Left lung (tissue), 10 donors: ENCODE results near the gene KIF13A. TPM values are rescaled to one million over a fixed set of nuclear protein-coding genes. Genes with fewer than 3 reads are reported as not detected.

Source experiments
- ATAC-seq: fragments of 200-7000 bp; cut with Tn5 transposase; one replicate; pipeline ENCODE4 v1.9.1; 2020; ENCODE audit warnings: moderate library complexity
- DNase-seq, 4 donors: peaks; one replicate each; pipeline ENCODE4 v3.0.0-alpha.2; 2013 to 2020
- H3K27ac ChIP-seq, 2 donors: fragments of 200-600 bp; sonication (generic) in 1 of 2; one replicate each; pipeline versions ENCODE4 v1.5.0 to v1.8.0; 2020 to 2021
- H3K27me3 ChIP-seq, 2 donors: fragments of 200-600 bp; sonication (generic) in 1 of 2; one replicate each; pipeline versions ENCODE4 v1.5.0 to v1.8.0; 2020 to 2021
- H3K36me3 ChIP-seq, 2 donors: fragments of 200-600 bp; sonication (generic) in 1 of 2; one replicate each; pipeline versions ENCODE4 v1.5.0 to v1.8.0; 2020 to 2021
- H3K4me1 ChIP-seq, 2 donors: fragments of 200-600 bp; one replicate each; pipeline ENCODE4 v1.8.0; 2021
- H3K4me3 ChIP-seq, 2 donors: fragments of 200-600 bp; sonication (generic) in 1 of 2; one replicate each; pipeline versions ENCODE4 v1.5.0 to v1.8.0; 2020 to 2021; ENCODE audit warnings: mild to moderate bottlenecking in 1 of 2
- H3K9me3 ChIP-seq, 2 donors: fragments of 200-600 bp; sonication (generic) in 1 of 2; one replicate each; pipeline versions ENCODE4 v1.5.0 to v1.8.0; 2020 to 2021
- CTCF ChIP-seq, 2 donors: fragments of 200-600 bp; sonication (generic) in 1 of 2; IDR thresholded peaks; one replicate each; pipeline versions ENCODE4 v1.5.0 to v1.8.0; 2021; ENCODE audit warnings: antibody characterized with exemption in 2 of 2
- intact Hi-C, 2 donors: fragments of 100-400 bp; cut with DNase I; formaldehyde crosslinking; loops; one replicate each; pipeline versions ENCODE4 v1.11.2 to v1.14.2; 2022
- polyA plus RNA-seq, 6 donors: library from polyadenylated mRNA; unstranded; fragments of 120-200 nt; gene quantifications; one replicate each; pipeline ENCODE4 v1.2.1, GENCODE V29; 2013; ENCODE audit not compliant: insufficient read length in 6 of 6
- total RNA-seq, 2 donors: library from RNA; stranded (reverse); fragmentation: NEBNext Ultra II Directional; extraction: Animal tissue kit (Norgen Biotek cat#: 25700); gene quantifications; one replicate each; pipeline ENCODE4 v1.2.1, GENCODE V29; 2021
- donor health status: DM: no; HTN: yes; CAD: no.
- donor health status: DM: no; HTN: no; CAD: no.

Gene KIF13A
- total and polyA plus RNA-seq, 8 donors = 42.1 to 50.1 (median 46.3) TPM

GRCh38 chr6:17974570-17975368, 12.7 kb downstream of the KIF13A start:
- Histone ChIP-seq H3K36me3 (no peaks in the 10 kb centered on the region), H3K27me3 (no peaks in the 10 kb centered on the region), H3K4me3 (no peak overlapping the region), H3K9me3 (no peaks in the 10 kb centered on the region), H3K27ac (no peak overlapping the region), H3K4me1 (peaks cover 13 to 37% of the 10 kb centered on the region in 2 donors)
- no peak for DNase-seq
- intact Hi-C loops = no loop called here
- no peak for TF ChIP-seq CTCF (IDR thresholded peaks at IDR 0.05)
- no peak for ATAC-seq

DNA sequence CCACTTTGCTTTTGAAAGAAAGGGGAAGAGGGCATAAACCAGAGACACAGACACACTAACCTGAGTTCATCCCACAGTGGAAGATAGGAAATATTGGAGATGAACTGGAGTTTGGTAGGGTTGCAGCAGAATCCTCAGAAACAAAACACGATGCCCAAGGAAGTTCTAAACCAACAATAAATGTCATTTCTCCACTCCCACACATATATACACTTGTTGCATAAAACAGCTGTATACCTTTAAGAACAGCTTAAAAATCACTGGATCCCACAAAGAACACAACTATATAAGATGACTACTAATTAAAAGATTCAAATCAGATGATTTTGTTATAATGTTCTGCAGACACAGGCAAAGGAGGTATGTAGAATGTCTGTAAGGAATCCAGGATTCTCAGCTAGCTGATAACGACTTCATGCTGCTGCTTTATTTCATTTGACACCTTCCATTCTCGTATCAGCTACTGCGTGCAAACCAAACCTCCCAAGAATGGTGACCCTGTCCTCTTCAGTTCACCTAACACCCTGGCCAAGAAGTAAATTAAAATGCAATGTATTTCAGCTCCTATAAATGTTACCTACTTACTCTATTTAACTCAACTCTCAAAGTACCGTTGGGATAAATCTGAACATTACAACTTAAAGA, 14.3 kb downstream of the KIF13A start:
- ATAC-seq (no peak), DNase-seq (no peak)
- Histone ChIP-seq H3K9me3 (no peaks in the 10 kb centered on the region), H3K27ac (peak overlapping the region in 1 of 2 donors; percentile 41), H3K4me3 (no peak overlapping the region), H3K27me3 (no peaks in the 10 kb centered on the region), H3K4me1 (peaks cover 13 to 37% of the 10 kb centered on the region in 2 donors), H3K36me3 (no peaks in the 10 kb centered on the region)
- no peak for TF ChIP-seq CTCF (IDR thresholded peaks at IDR 0.05)
- intact Hi-C loops = no loop called here

DNA sequence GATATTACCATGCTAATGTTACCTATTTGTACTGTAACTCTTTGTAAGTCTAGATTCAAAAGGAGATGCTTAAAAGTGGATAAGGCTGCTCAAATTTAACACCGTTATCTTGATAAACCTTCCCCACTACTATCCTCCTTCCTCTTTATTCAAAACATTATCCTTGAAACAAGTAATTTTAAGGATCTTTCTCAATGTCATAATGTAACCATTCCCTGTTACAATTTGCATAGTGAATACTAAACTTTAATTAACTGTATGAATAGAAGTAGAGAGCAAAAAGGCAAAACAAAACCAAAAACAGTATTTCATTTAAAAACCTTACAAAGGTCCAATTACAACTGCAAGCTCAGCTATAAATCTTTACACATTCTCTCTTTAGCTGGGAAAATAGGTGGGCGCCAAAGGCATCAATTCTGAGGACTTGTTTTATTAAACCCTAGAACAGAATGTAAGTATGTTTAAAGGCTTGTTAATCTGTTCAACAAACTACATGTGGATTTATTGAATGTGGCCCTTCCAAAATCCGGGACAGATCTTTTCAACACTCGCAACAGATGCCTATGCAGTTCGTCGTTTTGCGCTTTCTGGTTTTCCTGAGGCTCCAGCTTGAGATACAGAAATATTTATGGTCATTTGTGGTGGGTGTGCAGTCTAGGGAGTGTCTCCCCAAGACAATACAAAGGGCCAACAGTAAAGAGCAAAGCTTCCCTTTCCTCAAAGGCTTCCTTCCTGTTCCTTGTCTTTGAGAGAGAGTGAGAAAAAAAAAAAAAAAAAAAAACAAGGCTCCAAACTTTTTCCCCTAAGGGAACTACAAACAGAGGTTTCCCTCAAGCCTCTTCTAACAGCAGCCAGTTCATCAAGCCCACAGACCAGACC, 15.1 kb downstream of the KIF13A start:
- H3K27me3 ChIP-seq = no peaks in the 10 kb centered on the region
- DNase-seq (no peak), ATAC-seq (peak; percentile 47)
- H3K4me3 ChIP-seq = no peak overlapping the region
- intact Hi-C loops = no loop called here
- no peak for TF ChIP-seq CTCF (IDR thresholded peaks at IDR 0.05)
- H3K4me1 ChIP-seq = peaks cover 13 to 37% of the 10 kb centered on the region in 2 donors
- H3K9me3 ChIP-seq = no peaks in the 10 kb centered on the region
- no peaks in the 10 kb centered on the region for H3K36me3 ChIP-seq
- H3K27ac ChIP-seq = peak overlapping the region; percentile 2 to 41

- H3K27ac ChIP-seq = peak overlapping the region; percentile 2 to 41
- DNase-seq (no peak), ATAC-seq (peak; percentile 70)
- intact Hi-C loops = no loop called here
- peaks cover 13 to 37% of the 10 kb centered on the region in 2 donors for H3K4me1 ChIP-seq
- H3K36me3 ChIP-seq = no peaks in the 10 kb centered on the region
- no peak for TF ChIP-seq CTCF (IDR thresholded peaks at IDR 0.05)
- H3K9me3 ChIP-seq = no peaks in the 10 kb centered on the region
- H3K27me3 ChIP-seq = no peaks in the 10 kb centered on the region
- H3K4me3 ChIP-seq = no peak overlapping the region
Measured at GRCh38 chr6:17971128-17972073, 16.0 kb downstream of the KIF13A start.
